HG03432 (cell line): ENCODE data around the gene STX4.
A peak's percentile ranks its signal among the peaks of the same experiment; 100 is the strongest.

Experiments used
- ATAC-seq: cut with Tn5 transposase; IDR thresholded peaks from one replicate; pipeline ENCODE4 v1.9.1; 2021; ENCODE audit warnings: mild to moderate bottlenecking, moderate library complexity; ENCODE audit not compliant: unreplicated experiment

STX4 gene

DNA sequence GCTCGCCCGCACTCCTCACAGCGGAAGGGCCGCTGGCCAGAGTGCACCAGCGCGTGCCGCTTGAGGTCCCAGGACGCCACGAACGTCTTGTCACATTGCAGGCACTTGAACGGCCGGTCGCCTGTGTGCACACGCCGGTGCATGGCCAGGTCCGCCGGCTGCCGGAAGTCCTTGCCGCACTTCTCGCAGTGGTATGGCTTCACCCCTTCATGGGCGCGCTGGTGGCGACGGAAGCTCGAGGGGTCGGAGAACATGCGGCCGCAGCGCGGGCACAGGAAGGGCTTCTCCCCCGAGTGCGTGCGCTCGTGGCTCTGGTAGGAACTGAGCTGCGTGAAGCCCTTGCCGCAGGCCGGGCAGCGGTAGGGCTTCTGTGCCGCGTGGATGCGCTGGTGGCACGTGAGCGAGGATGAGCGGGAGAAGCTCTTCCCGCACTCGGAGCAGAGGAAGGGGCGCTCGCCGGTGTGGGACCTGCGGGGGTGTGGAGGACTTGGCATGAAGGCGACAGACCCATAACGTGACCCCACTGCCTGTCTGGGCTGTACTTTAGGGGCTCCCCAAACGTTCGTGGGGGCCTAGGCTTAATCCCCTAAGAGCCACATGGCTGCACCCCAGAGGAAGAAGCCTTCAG is 28.6 kb downstream of the STX4 start:
- no peak for ATAC-seq

DNA sequence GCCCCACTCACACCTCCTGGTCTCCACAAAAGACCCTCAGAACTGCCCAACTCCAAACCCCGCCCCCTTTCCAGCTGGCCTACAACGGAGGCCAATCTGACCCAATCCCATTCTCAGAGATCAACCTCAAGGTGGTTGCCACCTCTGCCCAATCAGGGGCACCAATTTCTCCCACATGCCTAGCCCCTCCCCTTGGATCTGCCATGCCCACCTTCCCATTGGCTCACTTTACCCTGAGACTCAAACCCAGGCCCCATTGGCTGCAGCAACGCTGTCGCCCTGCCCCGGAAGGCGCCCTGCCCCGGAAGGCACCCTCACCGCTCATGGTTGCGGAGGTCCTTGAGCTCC is 30.1 kb downstream of the STX4 start:
- no peak for ATAC-seq

DNA sequence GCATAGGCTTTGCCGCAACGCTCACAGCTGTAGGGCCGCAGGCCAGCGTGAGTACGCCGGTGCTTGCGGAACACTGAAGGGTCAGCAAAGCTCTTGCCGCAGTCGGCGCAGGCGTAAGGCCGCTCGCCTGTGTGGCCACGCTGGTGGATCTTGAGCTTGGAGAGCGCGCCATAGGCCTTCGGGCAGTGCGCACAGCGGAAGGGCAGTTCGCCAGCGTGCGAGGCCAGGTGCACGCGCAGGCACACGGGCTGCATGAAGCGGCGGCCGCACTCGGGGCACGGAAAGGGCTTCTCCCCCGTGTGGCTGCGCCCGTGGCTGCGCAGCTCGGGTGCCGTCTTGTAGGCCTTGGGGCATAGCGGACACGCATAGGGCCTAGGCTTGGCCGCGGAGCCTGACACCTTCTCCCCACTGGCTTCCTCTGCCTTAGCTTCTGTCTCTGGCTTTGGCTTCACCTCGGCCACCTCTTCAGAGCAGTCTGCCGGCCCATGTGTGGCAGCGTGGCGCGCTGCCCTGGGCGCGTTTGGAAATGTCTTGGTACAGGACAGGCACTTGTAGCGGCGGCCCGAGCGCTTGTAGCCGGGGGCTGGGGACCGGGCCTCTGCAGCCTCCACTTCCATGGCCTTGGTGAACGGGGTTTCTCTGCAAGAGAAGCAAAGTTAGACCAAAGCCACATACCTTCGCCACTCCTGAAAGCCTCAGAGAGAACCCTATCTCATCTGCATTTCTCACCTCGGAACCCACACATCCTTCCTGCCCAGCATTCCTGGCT is 30.7 kb downstream of the STX4 start:
- no peak for ATAC-seq

DNA sequence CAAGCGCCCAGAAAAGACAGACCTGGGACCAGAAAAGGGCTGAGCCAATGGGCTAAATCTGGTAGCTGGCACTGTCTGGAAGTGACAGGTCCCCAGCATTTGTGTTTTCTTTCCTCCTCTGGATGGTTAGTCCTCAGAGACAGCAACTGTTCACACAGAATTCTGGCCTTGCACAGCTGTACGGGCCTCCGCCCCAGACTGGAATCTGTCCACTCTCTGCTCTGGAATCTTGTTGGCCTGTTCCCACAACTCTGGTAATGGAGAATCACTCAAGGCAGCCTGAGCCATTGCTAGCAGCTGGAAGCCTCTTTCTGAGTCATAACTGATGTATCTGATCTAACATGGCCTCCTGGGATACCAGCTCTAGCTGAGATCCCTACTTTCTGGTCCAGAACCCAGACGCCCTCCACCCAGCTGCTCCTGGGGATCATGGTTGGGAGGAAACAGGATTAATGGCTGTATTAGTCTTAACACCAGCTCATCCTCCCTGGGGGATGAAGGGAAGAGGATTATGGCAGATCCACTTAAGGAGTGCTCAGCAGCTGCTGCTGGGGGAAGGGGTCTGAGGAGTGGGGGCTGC is 31.6 kb downstream of the STX4 start:
- no peak for ATAC-seq

DNA sequence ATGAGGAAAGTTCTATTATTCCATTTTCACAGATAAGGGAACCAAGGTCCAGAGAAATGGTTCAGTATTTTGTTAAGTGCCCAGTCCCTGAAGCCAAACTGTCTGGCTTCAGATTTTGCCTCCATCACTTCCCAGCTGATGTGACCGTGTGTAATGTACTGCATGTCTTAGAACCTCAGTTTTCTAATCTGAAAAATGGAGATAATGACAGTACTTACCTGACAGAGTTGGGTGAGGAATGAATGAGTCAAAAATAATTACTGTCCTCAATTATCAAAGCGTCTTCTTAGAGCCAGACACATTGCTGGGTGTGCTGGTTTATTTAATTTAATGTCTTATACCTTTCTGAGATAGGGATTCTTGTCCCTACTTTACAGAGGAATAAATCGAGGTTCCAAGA is 34.0 kb downstream of the STX4 start:
- ATAC-seq, result no peak

DNA sequence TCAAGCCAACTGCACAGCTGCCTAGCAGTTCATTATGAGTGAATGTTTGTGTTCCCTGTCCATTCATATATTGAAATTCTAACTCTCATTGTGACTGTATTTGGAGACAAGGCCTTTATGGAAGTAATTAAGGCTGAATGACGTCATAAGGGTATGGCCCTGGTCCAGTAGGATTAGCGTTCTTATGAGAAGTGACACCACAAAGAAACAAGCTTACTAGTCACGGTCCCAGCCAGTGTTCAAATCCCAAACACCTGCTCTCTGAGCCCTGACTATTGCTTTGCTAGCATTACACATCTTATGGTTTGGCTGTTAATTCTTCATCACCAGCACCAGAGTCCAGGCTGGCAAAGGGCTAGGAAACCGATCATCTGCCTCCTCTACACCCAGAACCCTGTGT is 38.5 kb downstream of the STX4 start:
- no peak for ATAC-seq

DNA sequence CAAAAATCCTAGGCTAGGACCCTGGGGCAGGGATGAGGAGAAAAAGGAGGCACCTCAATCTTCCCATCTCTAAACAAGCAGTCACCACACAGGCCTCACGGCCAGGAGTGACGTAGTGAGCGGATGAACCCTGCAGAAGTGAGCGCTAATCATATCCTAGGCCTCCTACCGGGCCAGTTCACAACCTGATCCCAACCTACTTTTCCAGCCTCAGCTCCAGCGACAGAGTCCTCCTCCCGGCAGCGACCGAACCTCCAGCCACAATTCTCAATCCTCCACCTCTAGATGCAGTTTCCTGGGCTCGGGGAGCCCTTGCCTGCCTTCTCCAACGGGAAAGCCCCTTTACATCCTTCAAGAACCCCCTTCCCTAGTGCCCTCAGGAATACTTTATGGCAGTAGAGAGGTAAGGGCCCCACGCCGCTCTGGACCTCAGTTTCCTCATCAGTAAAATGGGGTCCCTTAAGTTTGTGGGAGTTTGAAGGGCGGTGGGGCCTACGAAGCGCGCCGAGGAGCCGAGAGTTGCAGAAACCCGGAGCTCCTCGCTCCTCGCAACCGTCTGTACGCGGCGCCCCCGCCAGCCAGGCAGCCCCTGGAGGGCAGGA is 39.3 kb downstream of the STX4 start:
- ATAC-seq, result peak; percentile 1

DNA sequence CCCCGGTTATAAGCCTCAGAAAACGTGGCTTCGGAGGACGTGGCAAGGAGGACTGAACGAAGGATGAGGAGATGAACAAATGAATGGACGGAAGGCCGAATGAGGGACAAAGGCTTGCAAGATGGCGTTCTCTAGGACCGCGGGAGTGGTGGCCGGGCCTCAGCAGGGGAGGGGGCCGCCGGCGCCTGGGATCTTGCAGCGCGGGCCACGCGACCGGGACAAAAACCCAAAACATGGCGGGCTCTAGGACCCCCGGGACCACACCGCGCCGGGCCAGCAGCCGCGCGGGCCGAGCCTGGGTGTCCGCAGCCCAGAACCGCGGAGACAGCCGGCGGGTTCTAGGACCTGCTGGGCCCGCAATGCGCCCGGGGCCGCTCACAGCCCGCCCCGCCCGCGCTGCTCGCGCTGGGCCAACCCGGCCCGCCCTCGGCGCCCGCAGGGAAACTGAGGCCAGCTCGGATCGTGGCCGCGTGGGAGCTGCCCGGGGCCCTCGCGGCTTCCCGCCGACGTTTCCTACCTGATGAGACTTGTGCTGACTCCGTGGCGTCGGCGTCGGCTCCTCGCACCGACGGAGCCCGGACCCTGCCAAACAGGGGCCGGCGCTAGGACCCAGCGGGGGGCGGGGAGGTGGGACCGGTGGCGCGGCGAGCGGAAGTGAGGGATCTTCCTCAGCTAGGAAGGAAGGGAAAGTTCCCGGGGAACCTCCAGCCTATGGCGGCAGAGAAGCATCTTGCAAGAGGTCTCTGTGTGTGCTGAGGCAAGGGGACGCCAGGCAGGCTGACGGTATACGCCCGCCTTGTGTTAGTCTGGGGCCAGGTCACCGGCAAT is 40.0 kb downstream of the STX4 start:
- ATAC-seq, result peak; percentile 60

DNA sequence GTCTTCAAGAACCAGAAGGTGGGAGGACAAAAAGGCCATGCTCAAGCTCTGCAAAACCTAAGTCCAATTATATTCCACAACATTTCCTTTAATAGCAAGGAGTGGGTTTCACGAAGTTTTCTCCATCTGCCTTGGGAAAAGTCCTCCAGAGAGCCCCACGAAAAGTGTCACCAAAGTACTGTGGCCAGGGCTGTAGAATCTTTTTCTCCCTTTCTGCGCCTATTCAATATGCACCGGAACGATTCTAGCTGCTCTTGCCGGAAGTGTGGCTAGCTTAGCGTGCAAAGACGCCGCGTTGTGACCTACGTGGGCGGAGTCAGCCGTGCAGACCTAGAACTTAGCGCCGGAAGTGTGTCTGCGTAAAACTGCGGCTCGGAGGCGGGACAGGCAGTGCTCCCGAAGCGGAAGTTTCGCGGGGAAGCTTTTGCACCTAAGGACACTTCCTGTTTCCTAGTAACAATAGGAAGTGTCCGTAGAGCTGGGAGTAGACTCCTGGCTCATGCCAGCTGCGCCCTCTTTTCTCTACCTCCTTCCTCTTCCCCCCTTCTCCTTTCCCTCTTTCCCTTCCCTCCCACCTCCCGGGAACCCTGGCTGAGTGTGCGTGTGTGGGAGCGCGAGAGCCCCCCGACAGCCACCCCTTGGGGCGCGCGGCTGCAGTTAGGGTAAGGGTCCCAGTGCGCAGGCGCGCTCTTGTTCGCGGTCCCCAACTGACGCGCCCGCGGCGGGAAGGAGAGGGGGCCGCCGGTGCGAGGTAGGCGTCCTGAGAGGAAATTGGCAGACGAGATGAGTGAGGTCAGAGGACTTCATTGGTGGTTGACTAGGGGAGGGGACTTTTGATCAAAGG is 40.8 kb downstream of the STX4 start, which contains the start of the genes ZNF646 and ZNF668:
ZNF646 (plus strand) TSS at position 453 of the 844 bp plus-strand sequence. CDS start 1,903 bp downstream, outside the sequence.
ZNF668 (minus strand) TSS at position 271 of the 844 bp plus-strand sequence. CDS start 9,781 bp downstream, outside the sequence.
- peak; percentile 70 for ATAC-seq

DNA sequence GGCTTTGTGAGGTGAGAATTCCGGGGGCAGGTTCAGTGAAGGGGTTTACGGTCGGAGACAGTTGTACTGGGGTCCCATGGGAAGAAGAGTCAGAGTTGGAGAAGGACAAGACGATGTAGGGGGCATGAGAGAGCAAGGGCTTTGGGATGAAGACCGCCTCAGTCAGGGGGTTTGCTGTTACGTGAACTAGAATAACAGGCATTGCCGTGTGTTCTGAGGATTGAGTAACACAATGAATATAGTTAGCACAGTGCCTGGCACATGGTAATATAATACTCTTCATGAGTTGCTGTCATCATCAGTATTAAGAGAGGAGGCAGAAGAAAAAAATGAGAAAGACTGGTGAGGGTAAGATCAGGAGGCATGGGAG is 41.4 kb downstream of the STX4 start:
- no peak for ATAC-seq

DNA sequence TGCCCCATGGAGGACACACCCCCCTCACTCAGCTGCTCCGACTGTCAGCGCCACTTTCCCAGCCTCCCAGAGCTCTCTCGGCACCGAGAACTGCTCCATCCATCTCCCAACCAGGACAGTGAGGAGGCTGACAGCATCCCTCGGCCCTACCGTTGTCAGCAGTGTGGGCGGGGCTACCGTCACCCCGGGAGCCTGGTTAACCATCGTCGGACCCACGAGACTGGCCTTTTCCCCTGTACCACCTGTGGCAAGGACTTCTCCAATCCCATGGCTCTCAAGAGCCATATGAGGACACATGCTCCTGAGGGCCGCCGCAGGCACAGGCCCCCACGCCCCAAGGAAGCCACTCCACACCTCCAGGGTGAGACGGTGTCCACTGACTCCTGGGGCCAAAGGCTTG is 43.0 kb downstream of the STX4 start:
- ATAC-seq, result no peak

DNA sequence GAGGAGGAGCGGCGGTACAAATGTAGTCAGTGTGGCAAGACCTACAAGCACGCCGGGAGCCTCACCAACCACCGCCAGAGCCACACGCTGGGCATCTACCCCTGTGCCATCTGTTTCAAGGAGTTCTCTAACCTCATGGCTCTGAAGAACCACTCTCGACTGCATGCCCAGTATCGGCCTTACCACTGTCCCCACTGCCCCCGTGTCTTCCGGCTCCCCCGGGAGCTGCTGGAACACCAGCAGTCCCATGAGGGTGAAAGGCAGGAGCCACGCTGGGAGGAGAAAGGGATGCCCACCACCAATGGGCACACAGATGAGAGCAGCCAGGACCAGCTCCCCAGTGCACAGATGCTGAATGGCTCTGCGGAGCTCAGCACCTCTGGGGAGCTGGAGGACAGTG is 43.7 kb downstream of the STX4 start:
- ATAC-seq, result no peak

DNA sequence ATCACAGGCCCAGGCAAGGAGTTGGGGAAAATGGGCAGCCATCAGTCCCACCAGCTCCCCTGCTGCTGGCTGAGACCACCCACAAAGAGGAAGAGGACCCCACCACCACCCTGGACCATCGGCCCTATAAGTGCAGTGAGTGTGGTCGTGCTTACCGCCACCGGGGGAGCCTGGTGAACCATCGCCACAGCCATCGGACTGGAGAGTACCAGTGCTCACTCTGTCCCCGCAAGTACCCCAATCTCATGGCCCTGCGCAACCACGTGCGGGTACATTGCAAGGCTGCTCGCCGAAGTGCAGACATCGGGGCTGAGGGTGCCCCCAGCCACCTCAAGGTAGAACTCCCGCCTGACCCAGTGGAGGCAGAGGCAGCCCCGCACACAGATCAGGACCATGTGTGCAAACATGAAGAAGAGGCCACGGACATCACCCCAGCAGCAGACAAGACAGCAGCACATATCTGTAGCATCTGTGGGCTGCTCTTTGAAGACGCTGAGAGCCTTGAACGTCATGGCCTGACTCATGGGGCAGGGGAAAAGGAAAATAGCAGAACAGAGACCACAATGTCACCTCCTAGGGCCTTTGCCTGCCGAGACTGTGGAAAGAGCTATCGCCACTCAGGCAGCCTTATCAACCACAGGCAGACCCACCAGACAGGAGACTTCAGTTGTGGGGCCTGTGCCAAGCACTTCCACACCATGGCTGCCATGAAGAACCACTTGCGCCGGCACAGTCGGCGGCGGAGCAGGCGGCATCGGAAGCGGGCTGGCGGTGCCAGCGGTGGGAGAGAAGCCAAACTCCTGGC is 44.4 kb downstream of the STX4 start:
- no peak for ATAC-seq

DNA sequence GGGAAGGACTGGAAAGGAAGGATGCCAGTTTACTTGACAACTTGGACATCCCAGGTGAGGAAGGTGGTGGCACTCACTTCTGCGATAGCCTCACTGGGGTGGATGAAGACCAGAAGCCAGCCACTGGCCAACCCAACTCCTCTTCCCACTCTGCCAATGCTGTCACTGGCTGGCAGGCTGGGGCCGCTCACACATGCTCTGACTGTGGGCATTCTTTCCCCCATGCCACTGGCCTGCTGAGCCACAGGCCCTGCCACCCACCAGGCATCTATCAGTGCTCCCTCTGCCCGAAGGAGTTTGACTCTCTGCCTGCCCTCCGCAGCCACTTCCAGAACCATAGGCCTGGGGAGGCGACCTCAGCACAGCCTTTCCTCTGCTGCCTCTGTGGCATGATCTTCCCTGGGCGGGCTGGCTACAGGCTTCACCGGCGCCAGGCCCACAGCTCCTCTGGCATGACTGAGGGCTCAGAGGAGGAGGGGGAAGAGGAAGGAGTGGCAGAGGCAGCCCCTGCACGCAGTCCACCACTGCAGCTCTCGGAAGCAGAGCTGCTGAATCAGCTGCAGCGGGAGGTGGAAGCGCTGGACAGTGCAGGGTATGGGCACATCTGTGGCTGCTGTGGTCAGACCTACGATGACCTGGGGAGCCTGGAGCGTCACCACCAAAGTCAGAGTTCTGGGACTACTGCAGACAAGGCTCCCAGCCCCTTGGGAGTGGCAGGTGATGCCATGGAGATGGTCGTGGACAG is 45.4 kb downstream of the STX4 start:
- ATAC-seq, result no peak

DNA sequence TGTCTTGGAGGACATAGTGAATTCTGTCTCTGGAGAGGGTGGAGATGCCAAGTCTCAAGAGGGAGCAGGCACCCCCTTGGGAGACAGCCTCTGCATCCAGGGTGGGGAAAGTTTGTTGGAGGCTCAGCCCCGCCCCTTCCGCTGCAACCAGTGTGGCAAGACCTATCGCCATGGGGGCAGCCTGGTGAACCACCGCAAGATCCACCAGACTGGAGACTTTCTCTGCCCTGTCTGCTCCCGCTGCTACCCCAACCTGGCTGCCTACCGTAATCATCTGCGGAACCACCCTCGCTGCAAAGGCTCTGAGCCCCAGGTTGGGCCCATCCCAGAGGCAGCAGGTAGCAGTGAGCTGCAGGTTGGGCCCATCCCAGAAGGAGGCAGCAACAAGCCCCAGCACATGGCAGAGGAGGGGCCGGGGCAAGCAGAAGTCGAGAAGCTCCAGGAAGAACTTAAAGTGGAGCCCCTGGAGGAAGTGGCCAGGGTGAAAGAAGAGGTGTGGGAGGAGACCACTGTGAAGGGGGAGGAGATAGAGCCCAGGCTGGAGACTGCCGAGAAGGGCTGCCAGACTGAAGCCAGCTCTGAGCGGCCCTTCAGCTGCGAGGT is 46.1 kb downstream of the STX4 start:
- no peak for ATAC-seq

DNA sequence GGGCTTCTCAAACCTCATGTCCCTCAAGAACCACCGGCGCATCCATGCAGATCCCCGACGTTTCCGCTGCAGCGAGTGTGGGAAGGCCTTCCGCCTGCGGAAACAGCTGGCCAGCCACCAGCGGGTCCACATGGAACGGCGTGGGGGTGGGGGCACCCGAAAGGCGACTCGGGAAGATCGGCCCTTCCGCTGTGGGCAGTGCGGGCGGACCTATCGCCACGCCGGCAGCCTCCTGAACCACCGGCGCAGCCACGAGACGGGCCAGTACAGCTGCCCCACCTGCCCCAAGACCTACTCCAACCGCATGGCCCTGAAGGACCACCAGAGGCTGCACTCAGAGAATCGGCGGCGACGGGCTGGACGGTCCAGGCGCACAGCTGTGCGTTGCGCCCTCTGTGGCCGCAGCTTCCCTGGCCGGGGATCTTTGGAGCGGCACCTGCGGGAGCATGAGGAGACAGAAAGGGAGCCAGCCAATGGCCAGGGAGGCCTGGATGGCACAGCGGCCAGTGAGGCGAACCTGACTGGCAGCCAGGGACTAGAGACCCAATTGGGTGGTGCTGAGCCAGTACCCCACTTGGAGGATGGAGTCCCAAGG is 46.8 kb downstream of the STX4 start:
- no peak for ATAC-seq

DNA sequence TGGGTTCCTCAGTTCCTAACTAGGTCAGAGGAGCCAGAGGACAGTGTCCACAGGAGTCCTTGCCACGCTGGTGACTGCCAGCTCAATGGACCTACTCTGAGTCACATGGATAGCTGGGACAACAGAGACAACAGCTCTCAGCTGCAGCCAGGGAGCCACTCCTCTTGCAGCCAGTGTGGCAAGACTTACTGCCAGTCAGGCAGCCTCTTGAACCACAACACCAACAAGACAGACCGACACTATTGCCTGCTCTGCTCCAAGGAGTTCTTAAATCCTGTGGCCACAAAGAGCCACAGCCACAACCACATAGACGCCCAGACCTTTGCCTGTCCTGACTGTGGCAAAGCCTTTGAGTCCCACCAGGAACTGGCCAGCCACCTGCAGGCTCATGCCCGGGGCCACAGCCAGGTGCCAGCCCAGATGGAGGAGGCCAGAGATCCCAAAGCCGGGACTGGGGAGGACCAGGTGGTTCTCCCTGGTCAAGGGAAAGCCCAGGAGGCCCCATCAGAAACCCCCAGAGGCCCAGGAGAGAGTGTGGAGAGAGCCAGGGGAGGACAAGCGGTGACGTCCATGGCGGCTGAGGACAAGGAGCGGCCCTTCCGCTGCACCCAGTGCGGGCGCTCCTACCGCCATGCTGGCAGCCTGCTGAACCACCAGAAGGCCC is 47.5 kb downstream of the STX4 start:
- no peak for ATAC-seq
